Measurements from ENCODE around the gene MIPOL1. TPM values are rescaled to one million over a fixed set of nuclear protein-coding genes. Genes with fewer than 3 reads are reported as not detected.

MIPOL1 gene
- total and polyA plus RNA-seq, 2 of the 13 experiments (the other 11 are each of a cell fraction or from before 2014, with no cell fraction given), result 8.6 to 34.2 TPM

DNA sequence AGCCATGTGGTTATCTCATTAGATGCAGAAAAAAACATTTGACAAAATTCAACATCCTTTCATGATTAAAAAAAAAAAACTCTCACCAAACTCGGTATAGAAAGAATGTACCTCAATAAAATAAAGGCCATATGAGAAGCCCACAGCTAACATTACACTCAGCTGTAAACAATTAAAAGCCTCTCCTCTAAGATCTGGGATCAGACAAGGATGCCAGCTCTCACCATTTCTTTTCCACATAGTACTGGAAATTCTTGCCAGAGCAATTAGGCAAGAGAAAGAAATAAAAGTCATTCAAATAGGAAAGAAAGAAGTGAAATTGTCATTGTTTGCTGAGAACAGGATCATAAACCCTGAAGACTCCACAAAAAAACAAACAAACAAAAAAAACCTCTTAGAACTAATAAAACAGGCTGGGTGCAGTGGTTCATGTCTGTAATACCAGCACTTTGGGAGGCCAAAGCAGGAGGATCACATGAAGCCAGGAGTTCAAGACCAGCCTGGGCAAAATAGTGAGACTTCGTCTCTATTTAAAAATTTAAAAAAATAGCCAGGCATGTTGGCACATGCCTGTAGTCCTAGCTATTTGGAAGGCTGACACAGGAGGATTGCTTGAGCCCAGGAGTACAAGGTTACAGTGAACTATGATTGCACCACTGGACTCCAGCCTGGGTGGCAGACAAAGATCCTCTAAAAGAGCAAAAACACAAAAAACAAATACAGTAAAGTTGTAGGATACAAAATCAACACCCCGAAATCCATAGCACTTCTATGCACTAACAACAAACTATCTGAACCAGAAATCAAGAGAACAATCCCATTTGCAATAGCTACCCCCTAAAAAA, 282.9 kb downstream of the MIPOL1 start (continued):
- no peak for TF ChIP-seq TBX3 (IDR thresholded peaks at IDR 0.05; ENCODE audit: borderline replicate concordance)
- no peak for TF ChIP-seq DNMT1 (CRISPR knock-in tag; IDR thresholded peaks at IDR 0.05)
- TF ChIP-seq, protein P1, sequence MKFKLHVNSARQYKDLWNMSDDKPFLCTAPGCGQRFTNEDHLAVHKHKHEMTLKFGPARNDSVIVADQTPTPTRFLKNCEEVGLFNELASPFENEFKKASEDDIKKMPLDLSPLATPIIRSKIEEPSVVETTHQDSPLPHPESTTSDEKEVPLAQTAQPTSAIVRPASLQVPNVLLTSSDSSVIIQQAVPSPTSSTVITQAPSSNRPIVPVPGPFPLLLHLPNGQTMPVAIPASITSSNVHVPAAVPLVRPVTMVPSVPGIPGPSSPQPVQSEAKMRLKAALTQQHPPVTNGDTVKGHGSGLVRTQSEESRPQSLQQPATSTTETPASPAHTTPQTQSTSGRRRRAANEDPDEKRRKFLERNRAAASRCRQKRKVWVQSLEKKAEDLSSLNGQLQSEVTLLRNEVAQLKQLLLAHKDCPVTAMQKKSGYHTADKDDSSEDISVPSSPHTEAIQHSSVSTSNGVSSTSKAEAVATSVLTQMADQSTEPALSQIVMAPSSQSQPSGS (CRISPR knock-in tag; IDR thresholded peaks at IDR 0.05), result peak; percentile 59; the same call in 1 of the 2 replicates
- no peak for TF ChIP-seq HES4 (CRISPR knock-in tag; IDR thresholded peaks at IDR 0.05; ENCODE audit: borderline replicate concordance)
- no peak for TF ChIP-seq ZNF33B (CRISPR knock-in tag; IDR thresholded peaks at IDR 0.05)
- TF ChIP-seq, protein P2, sequence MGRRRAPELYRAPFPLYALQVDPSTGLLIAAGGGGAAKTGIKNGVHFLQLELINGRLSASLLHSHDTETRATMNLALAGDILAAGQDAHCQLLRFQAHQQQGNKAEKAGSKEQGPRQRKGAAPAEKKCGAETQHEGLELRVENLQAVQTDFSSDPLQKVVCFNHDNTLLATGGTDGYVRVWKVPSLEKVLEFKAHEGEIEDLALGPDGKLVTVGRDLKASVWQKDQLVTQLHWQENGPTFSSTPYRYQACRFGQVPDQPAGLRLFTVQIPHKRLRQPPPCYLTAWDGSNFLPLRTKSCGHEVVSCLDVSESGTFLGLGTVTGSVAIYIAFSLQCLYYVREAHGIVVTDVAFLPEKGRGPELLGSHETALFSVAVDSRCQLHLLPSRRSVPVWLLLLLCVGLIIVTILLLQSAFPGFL (CRISPR knock-in tag; IDR thresholded peaks at IDR 0.05), result no peak
- TF ChIP-seq U2AF2 (IDR thresholded peaks at IDR 0.05; ENCODE audit: low read depth, low read length), result no peak
- TF ChIP-seq HDAC2 (CRISPR knock-in tag; IDR thresholded peaks at IDR 0.05), result peak; percentile 73
- no peak for TF ChIP-seq ZNF790 (CRISPR knock-in tag; IDR thresholded peaks at IDR 0.05; ENCODE audit: borderline replicate concordance)
- no peak for TF ChIP-seq NFE2L1 (CRISPR knock-in tag; IDR thresholded peaks at IDR 0.05; ENCODE audit: borderline replicate concordance)
- TF ChIP-seq ZNF547 (CRISPR knock-in tag; IDR thresholded peaks at IDR 0.05), result no peak
- peak; percentile 80 for TF ChIP-seq MED1 (CRISPR knock-in tag; IDR thresholded peaks at IDR 0.05)
- TF ChIP-seq ZFP1 (CRISPR knock-in tag; IDR thresholded peaks at IDR 0.05), result 0 out of 2 replicates have a peak, but pooled peaks have one; percentile 76
- TF ChIP-seq ZNF337 (CRISPR knock-in tag; IDR thresholded peaks at IDR 0.05; ENCODE audit: borderline replicate concordance, low read depth), result no peak
- TF ChIP-seq, protein P3, sequence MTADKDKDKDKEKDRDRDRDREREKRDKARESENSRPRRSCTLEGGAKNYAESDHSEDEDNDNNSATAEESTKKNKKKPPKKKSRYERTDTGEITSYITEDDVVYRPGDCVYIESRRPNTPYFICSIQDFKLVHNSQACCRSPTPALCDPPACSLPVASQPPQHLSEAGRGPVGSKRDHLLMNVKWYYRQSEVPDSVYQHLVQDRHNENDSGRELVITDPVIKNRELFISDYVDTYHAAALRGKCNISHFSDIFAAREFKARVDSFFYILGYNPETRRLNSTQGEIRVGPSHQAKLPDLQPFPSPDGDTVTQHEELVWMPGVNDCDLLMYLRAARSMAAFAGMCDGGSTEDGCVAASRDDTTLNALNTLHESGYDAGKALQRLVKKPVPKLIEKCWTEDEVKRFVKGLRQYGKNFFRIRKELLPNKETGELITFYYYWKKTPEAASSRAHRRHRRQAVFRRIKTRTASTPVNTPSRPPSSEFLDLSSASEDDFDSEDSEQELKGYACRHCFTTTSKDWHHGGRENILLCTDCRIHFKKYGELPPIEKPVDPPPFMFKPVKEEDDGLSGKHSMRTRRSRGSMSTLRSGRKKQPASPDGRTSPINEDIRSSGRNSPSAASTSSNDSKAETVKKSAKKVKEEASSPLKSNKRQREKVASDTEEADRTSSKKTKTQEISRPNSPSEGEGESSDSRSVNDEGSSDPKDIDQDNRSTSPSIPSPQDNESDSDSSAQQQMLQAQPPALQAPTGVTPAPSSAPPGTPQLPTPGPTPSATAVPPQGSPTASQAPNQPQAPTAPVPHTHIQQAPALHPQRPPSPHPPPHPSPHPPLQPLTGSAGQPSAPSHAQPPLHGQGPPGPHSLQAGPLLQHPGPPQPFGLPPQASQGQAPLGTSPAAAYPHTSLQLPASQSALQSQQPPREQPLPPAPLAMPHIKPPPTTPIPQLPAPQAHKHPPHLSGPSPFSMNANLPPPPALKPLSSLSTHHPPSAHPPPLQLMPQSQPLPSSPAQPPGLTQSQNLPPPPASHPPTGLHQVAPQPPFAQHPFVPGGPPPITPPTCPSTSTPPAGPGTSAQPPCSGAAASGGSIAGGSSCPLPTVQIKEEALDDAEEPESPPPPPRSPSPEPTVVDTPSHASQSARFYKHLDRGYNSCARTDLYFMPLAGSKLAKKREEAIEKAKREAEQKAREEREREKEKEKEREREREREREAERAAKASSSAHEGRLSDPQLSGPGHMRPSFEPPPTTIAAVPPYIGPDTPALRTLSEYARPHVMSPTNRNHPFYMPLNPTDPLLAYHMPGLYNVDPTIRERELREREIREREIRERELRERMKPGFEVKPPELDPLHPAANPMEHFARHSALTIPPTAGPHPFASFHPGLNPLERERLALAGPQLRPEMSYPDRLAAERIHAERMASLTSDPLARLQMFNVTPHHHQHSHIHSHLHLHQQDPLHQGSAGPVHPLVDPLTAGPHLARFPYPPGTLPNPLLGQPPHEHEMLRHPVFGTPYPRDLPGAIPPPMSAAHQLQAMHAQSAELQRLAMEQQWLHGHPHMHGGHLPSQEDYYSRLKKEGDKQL (CRISPR knock-in tag; IDR thresholded peaks at IDR 0.05; ENCODE audit: low read depth), result no peak
- no peak for TF ChIP-seq ELF4 (CRISPR knock-in tag; IDR thresholded peaks at IDR 0.05; ENCODE audit: borderline replicate concordance)
- no peak for TF ChIP-seq SP140L (CRISPR knock-in tag; IDR thresholded peaks at IDR 0.05; ENCODE audit: borderline replicate concordance)
- peak; percentile 31; the same call in 1 of the 2 replicates for TF ChIP-seq TFE3 (CRISPR knock-in tag; IDR thresholded peaks at IDR 0.05)
- TF ChIP-seq POGZ (CRISPR knock-in tag; IDR thresholded peaks at IDR 0.05), result peak; percentile 97
- TF ChIP-seq ZFP36L2 (CRISPR knock-in tag; IDR thresholded peaks at IDR 0.05), result no peak
- TF ChIP-seq ZFP36L1 (CRISPR knock-in tag; IDR thresholded peaks at IDR 0.05), result no peak
